ENCODE results near the gene UNK.

Gene UNK

DNA sequence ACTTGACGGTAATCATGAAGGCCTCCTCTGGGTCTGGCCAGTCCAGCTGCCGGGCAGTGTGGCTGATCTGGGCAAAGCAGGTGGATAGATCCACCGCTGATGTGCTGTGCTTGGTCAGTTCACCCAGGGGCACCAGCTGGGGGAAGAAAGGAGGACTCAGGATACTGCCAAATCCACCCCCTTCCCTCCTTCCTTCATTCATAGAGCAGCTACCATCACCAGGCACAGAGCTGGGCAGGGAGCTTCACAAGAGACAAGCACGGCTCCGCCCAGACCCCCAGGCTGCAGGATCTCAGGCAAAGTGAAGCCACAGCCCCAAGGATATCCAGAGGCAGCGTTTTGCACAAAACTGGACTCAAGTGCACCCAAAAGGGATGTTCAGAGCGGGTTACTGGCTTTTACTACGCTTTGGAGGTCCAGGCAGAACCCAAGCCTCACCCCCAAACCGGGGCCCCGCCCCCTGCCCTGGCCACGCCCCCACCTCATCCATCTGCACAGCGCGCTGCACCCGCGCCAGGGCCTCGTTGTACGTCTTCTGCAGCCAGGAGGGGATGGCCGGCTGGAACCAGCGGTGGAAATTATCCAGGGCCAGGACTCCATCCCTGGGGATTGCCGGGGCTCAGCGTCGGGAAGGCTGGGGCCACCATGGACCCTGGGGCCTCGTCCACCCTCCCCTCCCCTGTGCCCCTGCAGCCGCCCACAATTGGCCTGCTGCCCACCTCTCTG is 50.5 kb downstream of the UNK start:
- DNase-seq (ENCODE audit: low read depth) = no peak

- no peak for DNase-seq (ENCODE audit: low read depth)
Measured at GRCh38 chr17:75835654-75835987, 51.0 kb downstream of the UNK start.

DNA sequence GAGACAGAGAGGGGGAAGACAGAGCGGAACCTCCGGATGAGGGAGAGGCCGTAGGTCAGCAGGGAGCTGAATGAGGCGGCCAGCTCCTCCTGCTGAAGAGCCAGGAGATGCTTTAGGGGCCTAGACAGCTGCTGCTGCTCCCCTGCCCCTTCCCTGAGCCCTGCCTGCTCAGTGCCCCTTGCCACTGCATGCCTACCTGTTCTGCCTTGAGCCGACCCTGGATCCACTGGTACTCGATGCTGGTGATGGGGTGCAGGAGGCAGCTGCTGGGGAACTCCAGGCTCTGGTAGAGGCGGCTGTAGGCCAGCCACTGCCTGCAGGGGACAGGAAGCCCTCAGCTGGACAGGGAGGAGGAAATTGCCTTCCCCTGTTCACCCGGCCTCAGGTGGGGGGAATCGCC is 52.0 kb downstream of the UNK start:
- DNase-seq (ENCODE audit: low read depth) = no peak

GRCh38 chr17:75837899-75838298 is 53.3 kb downstream of the UNK start:
- no peak for DNase-seq (ENCODE audit: low read depth)

DNA sequence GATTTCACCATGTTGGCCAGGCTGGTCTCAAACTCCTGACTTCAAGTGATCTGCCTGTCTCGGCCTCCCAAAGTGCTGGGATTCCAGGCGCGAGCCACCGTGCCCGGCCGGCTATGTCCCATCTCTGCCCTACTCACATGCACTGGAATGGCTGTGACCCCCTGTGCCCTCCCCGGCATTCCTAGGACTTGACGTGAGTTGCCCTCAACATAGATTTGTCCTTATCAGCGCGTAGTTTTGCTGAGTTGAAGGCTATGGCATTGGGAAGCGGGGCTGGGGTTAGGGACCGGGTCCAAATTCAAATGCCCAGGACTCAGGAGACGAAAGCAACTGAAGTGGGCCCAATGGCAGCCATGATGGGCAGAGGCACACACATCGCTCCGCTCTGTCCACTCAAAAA is 53.8 kb downstream of the UNK start:
- DNase-seq (ENCODE audit: low read depth) = no peak

DNA sequence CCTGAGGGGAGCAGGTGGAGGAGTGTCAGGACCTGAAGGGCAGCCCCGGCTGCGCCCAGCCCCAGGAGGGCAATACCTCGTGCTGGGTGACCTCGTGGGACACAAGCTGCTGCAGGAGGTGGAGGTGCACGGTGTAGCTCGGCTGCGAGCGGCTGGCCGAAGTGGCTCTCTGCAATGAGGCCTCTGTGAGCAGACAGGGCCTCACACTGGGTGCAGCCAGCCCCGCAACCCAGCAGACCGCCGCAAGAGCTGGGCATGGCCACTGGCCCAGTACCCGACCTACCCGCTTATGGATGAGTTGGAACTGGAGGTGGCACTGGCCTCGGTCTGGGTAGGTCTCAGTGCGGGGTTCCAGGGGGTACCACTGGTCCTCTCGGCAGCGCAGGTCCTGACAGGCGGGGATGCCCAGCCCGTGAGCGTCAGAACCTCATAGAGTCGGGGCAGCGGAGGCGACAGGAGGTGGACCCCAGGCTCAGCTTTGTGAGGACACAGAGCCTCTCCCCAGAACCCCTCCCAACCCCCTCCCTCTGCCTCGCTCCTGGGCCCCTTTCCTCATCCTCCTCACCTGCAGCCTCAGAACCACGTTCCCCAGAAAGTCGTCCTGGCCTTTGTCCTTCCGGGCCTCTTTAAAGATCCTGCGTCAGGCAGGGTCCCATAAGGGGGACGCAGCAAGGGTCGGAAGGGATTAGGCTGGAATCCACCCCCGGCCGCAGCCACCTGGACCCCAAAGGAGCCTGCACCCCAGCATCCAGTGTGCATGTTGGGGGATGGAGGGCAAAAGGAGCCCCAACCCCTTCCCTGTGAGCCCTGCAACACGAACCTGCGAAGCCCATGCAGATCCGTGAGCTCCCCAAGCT is 55.6 kb downstream of the UNK start:
- no peak for DNase-seq (ENCODE audit: low read depth)

DNA sequence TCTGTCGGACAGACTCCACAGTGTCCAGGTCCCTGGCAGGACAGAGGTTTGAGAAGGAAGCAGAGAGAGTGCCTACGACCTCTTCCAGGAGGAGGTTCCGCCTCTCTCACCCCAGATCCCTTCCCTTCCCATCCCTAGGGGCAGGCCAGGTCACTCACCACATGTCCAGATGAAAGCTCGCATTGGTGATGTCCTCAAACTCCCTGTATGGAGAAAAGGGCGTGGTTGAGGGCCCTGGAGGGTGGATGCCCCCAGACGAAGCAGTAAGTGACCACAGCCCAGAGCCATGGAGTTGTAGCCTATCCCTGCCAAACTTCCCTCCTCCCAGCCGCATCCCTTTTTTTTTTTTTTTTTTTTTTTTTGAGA is 56.2 kb downstream of the UNK start:
- no peak for DNase-seq (ENCODE audit: low read depth)

DNA sequence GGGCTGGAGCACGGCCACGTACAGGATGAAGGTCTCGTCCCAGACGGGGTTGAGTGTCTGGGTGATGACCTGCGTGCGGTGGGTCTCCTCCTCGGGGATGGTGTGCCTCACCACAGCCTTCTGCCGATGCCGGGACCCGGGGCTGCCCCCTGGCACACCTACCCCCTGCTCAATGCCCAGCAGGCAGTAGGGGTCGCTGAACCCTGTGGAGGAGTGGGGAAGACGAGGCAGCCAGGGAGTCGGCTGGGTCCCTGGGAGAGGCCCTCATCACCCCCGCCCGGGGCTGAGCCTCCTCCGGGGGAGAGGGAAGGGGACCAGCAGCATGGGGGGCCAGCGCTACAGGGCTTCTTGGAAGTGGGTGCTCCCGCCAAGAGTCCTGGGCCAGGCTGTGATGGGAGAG is 57.8 kb downstream of the UNK start:
- DNase-seq (ENCODE audit: low read depth) = no peak

DNA sequence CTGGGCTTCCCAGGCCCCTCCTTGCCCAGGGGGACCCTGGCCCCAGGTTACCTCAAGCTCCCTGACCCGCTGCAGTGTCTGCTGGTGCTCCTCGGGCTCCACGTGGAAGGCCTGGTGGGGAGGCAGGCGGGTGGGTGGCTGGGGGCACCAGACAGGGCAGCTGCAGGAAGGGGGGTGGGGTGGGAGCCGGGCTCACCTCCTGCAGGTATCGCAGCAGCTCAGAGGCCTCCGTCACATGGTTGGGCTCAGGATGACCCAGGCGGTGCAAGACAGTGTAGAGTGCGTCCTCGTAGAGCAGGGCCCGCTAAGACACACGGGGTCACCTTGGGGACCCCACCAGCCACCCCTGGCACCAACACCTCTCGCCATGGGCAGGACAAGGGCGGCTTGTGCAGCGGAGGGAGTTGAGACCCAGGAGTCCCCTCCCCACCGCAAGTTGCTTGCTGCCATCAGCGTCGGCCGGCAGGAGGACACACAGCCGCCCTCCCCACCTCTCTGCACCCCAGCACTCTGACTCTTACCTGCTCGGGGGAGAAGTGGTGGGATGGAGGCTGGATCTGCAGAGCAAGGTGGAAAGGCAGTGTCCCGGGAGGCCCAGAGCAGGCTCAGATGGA is 58.5 kb downstream of the UNK start:
- no peak for DNase-seq (ENCODE audit: low read depth)

DNA sequence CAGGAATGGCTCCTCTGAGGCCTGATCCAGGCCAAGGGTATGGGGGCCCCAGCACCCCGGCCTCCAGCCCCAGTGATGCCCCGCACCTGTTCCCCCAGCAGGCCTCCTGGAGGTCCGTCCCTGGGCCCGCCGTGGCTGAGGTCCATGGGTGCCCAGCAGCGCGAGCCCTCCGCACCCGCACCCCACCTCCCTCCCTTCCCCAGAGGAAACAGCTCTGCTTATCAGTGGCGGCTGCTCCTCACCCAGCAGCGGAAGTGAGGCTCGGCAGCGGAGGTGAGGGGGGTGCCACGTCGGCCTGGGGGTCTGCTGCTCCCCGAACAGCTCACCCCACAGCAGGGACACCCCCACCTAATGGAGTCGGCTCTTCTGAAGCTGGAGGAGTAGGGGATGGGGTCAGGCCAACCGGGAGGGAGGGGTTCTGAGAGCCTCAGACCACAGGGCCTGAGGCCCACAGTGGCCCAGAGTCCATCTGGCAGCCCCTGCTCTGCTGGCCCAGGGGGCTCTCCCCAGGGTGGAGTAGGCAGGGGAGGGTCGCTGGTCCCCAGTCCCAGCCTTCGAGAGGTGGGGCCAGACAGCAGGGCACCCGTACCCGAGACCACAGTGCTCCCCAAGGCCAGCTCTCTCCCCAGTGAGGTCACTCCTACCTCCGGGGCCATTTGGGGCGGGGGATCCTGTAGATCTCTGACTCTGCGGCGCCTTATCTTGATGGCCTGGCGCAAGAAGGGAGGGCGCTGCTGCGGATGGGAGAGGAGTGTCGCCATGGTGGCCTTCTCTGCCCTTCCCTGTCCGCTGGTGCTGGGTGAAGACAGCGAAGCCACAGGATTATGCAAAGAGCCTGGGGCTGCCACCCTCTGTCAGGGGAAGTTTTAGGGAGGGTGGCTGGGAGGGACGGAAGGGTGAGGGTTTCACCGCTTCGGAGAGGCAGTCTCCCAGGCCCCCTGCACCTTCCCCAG is 59.2 kb downstream of the UNK start, which contains the start of gene UNC13D:
Gene UNC13D (minus strand): TSS at position 828 of the 953 bp plus-strand sequence. CDS start 67 bp downstream, at position 761.
- DNase-seq (ENCODE audit: low read depth) = peak; percentile 93

- peak; percentile 83 for DNase-seq (ENCODE audit: low read depth)
Measured at GRCh38 chr17:75844530-75845057, 60.0 kb downstream of the UNK start.

DNA sequence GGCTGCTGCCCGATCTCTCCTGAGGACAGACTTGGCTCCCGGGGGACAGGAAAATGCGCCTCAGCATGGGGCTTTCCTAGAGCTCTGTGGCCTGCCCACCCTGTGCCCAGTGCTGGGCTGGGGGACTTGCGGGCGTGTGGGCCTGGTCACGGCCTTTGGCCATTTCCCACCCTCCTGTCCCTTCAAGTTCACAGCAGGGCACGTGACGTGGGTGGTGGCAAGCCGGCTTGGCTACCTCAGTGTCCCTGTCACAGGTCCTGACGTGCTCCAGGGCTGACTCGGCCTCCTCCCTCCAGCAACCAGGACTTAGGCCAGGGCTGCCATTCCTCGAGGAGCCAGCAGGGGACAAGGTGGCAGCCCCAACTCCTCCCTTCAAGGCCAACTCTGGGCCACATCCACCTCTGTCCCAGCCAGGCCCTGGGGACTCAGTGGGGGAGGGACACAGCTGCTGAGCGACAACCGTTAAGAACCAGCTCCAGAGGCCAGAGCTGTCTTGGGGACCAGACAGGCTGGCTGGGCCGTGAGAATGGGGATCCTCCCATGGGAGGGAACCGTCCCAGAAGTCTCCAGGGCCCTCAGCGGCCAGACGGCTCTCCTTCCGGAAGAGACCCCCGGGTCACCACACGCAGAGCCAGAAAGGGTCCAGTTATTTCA is 60.6 kb downstream of the UNK start:
- peak; percentile 93 for DNase-seq (ENCODE audit: low read depth)

DNA sequence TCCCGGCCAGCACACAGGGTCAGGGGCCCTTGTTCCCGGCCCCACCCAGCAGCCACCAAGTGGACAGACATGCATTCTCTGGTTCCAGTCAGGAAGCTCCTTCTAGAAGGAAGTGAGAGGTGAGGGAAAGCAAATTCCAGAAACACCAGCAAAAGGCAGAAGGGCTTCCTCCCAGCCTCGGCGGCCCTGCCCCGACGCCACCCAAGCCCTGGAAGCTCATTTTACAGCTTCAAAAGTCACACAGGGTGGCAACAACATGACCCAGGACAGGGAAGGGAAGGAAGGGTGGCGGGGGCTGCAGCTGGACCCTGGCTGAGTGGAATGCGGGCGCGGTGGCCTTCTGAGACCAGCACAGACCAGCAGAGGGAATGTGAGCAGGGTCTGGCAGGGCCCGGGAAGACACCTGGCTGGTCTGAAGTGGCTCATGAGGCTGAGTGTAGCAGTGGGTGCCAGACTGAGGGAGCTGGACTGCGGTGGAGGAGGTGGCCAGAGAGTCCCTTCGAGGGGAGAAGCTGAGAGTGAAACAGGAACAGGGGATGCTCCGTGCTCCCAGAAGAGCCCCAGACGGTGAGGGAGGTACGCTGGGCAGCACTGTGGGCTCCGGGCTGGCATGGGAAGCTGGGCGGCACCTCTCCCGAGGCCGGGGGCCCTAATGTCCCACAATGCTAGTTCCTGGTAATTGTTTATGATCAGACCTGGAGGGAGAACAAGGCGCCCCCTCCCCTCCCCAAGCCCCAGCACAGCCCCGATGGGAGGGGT is 61.5 kb downstream of the UNK start:
- no peak for DNase-seq (ENCODE audit: low read depth)

DNA sequence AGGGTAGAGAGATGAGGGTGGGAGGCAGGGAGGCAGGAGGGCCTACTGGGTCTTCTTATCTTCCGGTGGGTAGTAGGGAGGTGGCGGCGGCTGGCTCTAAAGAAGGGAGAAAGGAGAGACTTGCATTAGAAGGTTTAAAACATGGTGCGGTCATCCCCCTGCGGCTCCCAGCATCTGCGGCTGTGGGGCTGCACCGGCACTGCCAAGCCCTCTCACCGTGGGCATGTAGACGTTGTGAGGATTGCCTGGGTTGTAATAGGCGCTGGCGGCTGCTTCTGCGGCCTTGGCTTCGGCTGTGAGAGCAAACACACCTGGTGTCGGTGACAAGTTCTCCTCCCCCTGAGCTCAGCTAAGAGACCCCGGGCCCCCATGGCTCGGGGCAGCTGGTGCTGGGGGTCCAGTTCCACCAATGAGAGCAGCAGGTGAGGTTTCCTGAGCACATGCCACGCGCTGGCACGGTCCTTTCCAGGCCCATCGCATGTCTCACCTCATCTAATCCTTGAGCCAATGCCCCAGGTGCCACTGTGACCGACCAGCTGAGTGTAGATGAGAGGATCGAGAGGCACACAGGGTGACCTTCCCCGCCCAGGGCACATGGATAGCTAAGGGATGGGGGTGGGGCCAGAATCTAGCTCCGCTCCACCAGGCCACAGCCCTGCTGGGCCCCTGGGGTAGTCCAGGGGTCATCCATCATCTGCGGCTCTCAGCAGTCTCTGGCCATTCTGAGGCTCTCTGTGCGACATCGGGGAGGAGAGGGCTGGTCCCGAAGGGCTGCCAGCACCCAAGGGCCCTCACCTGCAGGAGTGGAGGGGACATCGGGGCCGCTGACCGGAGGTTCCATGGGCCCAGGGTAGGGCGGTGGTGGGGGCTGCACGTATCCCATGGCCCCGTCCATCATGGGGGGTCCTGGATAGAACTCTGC is 62.3 kb downstream of the UNK start:
- DNase-seq (ENCODE audit: low read depth) = no peak

- DNase-seq (ENCODE audit: low read depth) = no peak
Measured at GRCh38 chr17:75847614-75848522, 63.3 kb downstream of the UNK start.

DNA sequence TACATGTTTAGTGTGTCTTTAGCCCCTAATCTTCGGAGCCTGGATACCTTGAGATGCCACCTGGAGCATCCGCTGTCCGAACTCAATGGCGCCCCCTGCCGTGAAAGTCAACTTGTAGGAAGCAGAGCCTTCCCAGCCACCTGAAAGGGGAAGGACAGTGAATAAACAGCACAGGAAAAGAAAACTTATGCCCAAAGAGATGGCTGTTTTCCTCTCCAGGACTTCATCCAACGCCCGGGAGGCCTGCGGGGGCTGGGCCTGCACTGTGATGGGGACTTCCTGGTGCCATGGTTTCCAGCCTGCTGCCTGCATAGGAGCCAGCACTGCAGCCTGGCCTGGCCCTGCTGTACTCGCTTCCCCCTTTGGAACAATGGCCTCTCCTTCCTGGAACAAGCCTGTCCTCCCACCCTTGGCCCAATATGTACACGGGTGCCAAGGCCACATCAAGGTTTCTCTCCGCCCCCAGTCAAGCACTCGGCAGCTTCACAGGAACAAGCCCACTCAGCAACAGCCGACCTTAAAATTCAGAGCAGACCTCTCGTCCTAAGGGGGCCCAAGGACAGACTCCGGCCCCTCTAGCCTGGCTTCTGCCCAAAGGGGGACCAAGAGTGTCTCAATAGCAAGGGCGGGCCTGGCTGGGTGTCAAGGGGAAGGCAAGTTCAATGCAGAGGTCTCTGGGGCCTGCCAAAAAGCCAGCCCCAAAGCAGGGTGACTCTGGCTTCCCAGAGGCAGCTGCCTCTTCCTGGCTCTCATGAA is 64.1 kb downstream of the UNK start:
- DNase-seq (ENCODE audit: low read depth) = no peak

- DNase-seq (ENCODE audit: low read depth) = no peak
Measured at GRCh38 chr17:75849279-75849646, 64.7 kb downstream of the UNK start.

- DNase-seq (ENCODE audit: low read depth) = no peak
Measured at GRCh38 chr17:75849724-75850123, 65.1 kb downstream of the UNK start.
